CD4-positive, alpha-beta T cell (primary cell): ENCODE results near the gene PDK2. TPM values are rescaled to one million over a fixed set of nuclear protein-coding genes. Genes with fewer than 3 reads are reported as not detected.

ENCODE experiments used
- ATAC-seq: fragments of 200-7000 bp; cut with Tn5 transposase; one replicate; pipeline ENCODE4 v1.10.0; 2022; ENCODE audit warnings: mild to moderate bottlenecking; ENCODE audit not compliant: poor library complexity
- CTCF ChIA-PET: fragments of 350-600 bp; sonication (Branson Sonifier 250); formaldehyde crosslinking; loops from one replicate; lab custom pipeline; 2021; ENCODE audit warnings: antibody characterized with exemption, inconsistent platforms; lab: Charles Lee
- POLR2A ChIA-PET: fragments of 350-600 bp; sonication (Branson Sonifier 250); formaldehyde crosslinking; loops from one replicate; lab custom pipeline; 2021; ENCODE audit warnings: antibody characterized with exemption, inconsistent platforms; lab: Charles Lee
- DNase-seq, 14 experiments: peaks; one replicate each; pipeline ENCODE4 v3.0.0-alpha.2; 2013 to 2020; ENCODE audit warnings: mixed read lengths in 2 of 14
- H3K27ac ChIP-seq, 2 donors: one replicate each; pipeline versions ENCODE4 v1.5.1 to v1.7.0; 2013; ENCODE audit warnings: low read length in 2 of 2, low read depth in 1 of 2, mild to moderate bottlenecking in 1 of 2
- H3K27me3 ChIP-seq, 2 experiments: 1 replicate in 1 of 2; 2 replicates in 1 of 2; pipeline versions ENCODE4 v1.6.1 to v1.7.0; 2013; ENCODE audit warnings: low read length in 2 of 2, control low read depth in 1 of 2, mild to moderate bottlenecking in 1 of 2, moderate library complexity in 1 of 2; ENCODE audit not compliant: insufficient read depth in 2 of 2, control insufficient read depth in 1 of 2
- H3K36me3 ChIP-seq: one replicate; pipeline ENCODE4 v1.6.1; 2013; ENCODE audit warnings: low read length, control low read depth; ENCODE audit not compliant: insufficient read depth
- H3K4me1 ChIP-seq: one replicate; pipeline ENCODE4 v1.6.1; 2013; ENCODE audit warnings: low read length, control low read depth; ENCODE audit not compliant: insufficient read depth
- H3K4me3 ChIP-seq: one replicate; pipeline ENCODE4 v1.5.1; 2013; ENCODE audit warnings: mild to moderate bottlenecking, low read length, moderate library complexity
- H3K9me3 ChIP-seq, 2 experiments: 1 replicate in 1 of 2; 2 replicates in 1 of 2; pipeline versions ENCODE4 v1.6.1 to v1.7.0; 2013; ENCODE audit warnings: low read length in 2 of 2, mild to moderate bottlenecking in 2 of 2, control low read depth in 1 of 2, moderate library complexity in 1 of 2; ENCODE audit not compliant: control insufficient read depth in 1 of 2, insufficient read depth in 1 of 2
- H3K27ac Mint-ChIP-seq: one replicate; pipeline ENCODE4 v1.8.0; 2020; ENCODE audit warnings: mixed read lengths
- H3K27me3 Mint-ChIP-seq: one replicate; pipeline ENCODE4 v1.8.0; 2021; ENCODE audit warnings: mixed read lengths
- H3K36me3 Mint-ChIP-seq: one replicate; pipeline ENCODE4 v1.8.0; 2021; ENCODE audit warnings: low read depth, mixed read lengths
- H3K4me1 Mint-ChIP-seq: one replicate; pipeline ENCODE4 v1.8.0; 2021; ENCODE audit warnings: low read depth, mixed read lengths
- H3K4me3 Mint-ChIP-seq: one replicate; pipeline ENCODE4 v1.8.0; 2020; ENCODE audit warnings: mild to moderate bottlenecking, mixed read lengths
- H3K9me3 Mint-ChIP-seq: one replicate; pipeline ENCODE4 v1.8.0; 2020; ENCODE audit warnings: mixed read lengths
- CTCF ChIP-seq: fragments of 200-600 bp; IDR thresholded peaks from one replicate; pipeline ENCODE4 v1.8.0; 2022; ENCODE audit warnings: antibody characterized with exemption, mild to moderate bottlenecking
- intact Hi-C, 2 experiments: fragments of 100-400 bp; cut with DNase I in 1 of 2; cut with micrococcal nuclease in 1 of 2; formaldehyde crosslinking; loops; one replicate each; pipeline versions ENCODE4 v1.15.1 to v1.9.0; 2023 to 2025; cut with DNase I, micrococcal nuclease
- total RNA-seq, 174 experiments: library from RNA in 2 of 174; stranded (reverse) in 2 of 174; gene quantifications; one replicate each; pipeline ENCODE4 v1.2.3 and lab custom pipeline; 2021 to 2026

Gene PDK2
- total RNA-seq, 2 experiments from 2014 or later, result 8.7 to 10.1 TPM

GRCh38 chr17:50117202-50118051, 22.3 kb downstream of the PDK2 start:
- ATAC-seq (peak; percentile 97), DNase-seq (peak; percentile 40 to 85 (median 56))
- no peaks in the 10 kb centered on the region for H3K36me3 ChIP-seq
- H3K27me3 ChIP-seq, result peaks cover 13 to 20% of the 10 kb centered on the region in 2 experiments
- H3K4me3 ChIP-seq, result no peak overlapping the region
- Mint-ChIP-seq H3K4me1 (peaks cover 13% of the 10 kb centered on the region), H3K27me3 (peaks cover 51% of the 10 kb centered on the region), H3K9me3 (no peaks in the 10 kb centered on the region), H3K36me3 (no peaks in the 10 kb centered on the region), H3K4me3 (peak overlapping the region; percentile 51), H3K27ac (no peak overlapping the region)
- H3K27ac ChIP-seq, result no peak overlapping the region
- no peaks in the 10 kb centered on the region for H3K9me3 ChIP-seq
- ChIA-PET POLR2A (interaction anchor here (0.9 to 1.4 kb wide), 3 partner anchors 10 to 60 kb away, joined by 3 to 6 read pairs (median 4); partner anchors contain the start of gene SAMD14), CTCF (interaction anchor here (0.6 to 2.3 kb wide), 14 partner anchors 9 to 280 kb away, joined by 3 to 8 read pairs (median 4); partner anchors contain the start of genes COL1A1, LRRC59 and PDK2)
- intact Hi-C loops, result loop anchor here (1.0 to 5.0 kb wide), 3 partner anchors 44 to 180 kb away; partner anchors contain the start of gene TMEM92 (in 1 of the 2)
- peak; percentile 48 for TF ChIP-seq CTCF
- H3K4me1 ChIP-seq, result peaks cover 11% of the 10 kb centered on the region

GRCh38 chr17:50118076-50118827, 23.1 kb downstream of the PDK2 start:
- Mint-ChIP-seq H3K4me3 (no peak overlapping the region), H3K9me3 (no peaks in the 10 kb centered on the region), H3K36me3 (no peaks in the 10 kb centered on the region), H3K4me1 (peaks cover 13% of the 10 kb centered on the region), H3K27me3 (peaks cover 51% of the 10 kb centered on the region), H3K27ac (no peak overlapping the region)
- Histone ChIP-seq H3K4me1 (peaks cover 11% of the 10 kb centered on the region), H3K9me3 (no peaks in the 10 kb centered on the region), H3K27me3 (peaks cover 13 to 20% of the 10 kb centered on the region in 2 experiments), H3K27ac (no peak overlapping the region), H3K36me3 (no peaks in the 10 kb centered on the region), H3K4me3 (no peak overlapping the region)
- no peak for DNase-seq
- no peak for TF ChIP-seq CTCF
- CTCF ChIA-PET, result interaction anchor here (1.0 to 2.3 kb wide), 3 partner anchors 24 to 179 kb away, joined by 3 to 8 read pairs (median 4); partner anchors contain the start of gene PDK2
- intact Hi-C loops, result loop anchor here in 1 of 2 experiments (5.0 kb wide), 2 partner anchors 154 to 179 kb away; partner anchors contain the start of gene TMEM92
- no peak for ATAC-seq
- POLR2A ChIA-PET, result interaction anchor here (0.9 to 1.4 kb wide), 2 partner anchors 11 to 59 kb away, joined by 3 to 4 read pairs; no protein-coding TSS in a partner anchor

GRCh38 chr17:50118828-50119218, 23.7 kb downstream of the PDK2 start:
- Histone ChIP-seq H3K27me3 (peaks cover 13 to 20% of the 10 kb centered on the region in 2 experiments), H3K9me3 (no peaks in the 10 kb centered on the region), H3K36me3 (no peaks in the 10 kb centered on the region), H3K4me3 (no peak overlapping the region), H3K4me1 (peaks cover 11% of the 10 kb centered on the region), H3K27ac (no peak overlapping the region)
- no peaks in the 10 kb centered on the region for H3K36me3 Mint-ChIP-seq
- no peak for TF ChIP-seq CTCF
- intact Hi-C loops, result loop anchor here in 1 of 2 experiments (5.0 kb wide), 2 partner anchors 153 to 178 kb away; partner anchors contain the start of gene TMEM92
- H3K27me3 Mint-ChIP-seq, result peaks cover 51% of the 10 kb centered on the region
- H3K27ac Mint-ChIP-seq, result no peak overlapping the region
- ChIA-PET CTCF (no interaction called here), POLR2A (no interaction called here)
- peaks cover 13% of the 10 kb centered on the region for H3K4me1 Mint-ChIP-seq
- DNase-seq (no peak), ATAC-seq (no peak)
- H3K9me3 Mint-ChIP-seq, result no peaks in the 10 kb centered on the region
- H3K4me3 Mint-ChIP-seq, result no peak overlapping the region
